K562 (cell line): ENCODE data around the gene CCR5AS.
A peak's percentile ranks its signal among the peaks of the same experiment; 100 is the strongest.

Experiments used
- ADNP ChIP-seq: fragments of 200-800 bp; sonication (Bioruptor generic); IDR thresholded peaks from 2 replicates; pipeline ENCODE4 v1.6.1; 2016; ENCODE audit warnings: missing genetic modification characterization, missing compliant biosample characterization
- ATF7 ChIP-seq: fragments of 450-650 bp; IDR thresholded peaks from 2 replicates; pipeline ENCODE4 v1.7.1; 2014; ENCODE audit warnings: mild to moderate bottlenecking, moderate library complexity
- EGR1 ChIP-seq: fragments of 450-650 bp; conservative IDR thresholded peaks from 2 replicates; pipeline ENCODE4 v1.6.1; 2017; ENCODE audit warnings: mild to moderate bottlenecking
- ETV5 ChIP-seq: sonication (generic); formaldehyde crosslinking; IDR thresholded peaks from 2 replicates; pipeline ENCODE4 v1.4.0; 2020; ENCODE audit warnings: low read depth, mild to moderate bottlenecking, missing genetic modification reagents
- EWSR1 ChIP-seq: fragments of 450-650 bp; IDR thresholded peaks from 2 replicates; pipeline ENCODE4 v1.6.1; 2018; ENCODE audit warnings: borderline replicate concordance, mild to moderate bottlenecking, low read depth, moderate library complexity; ENCODE audit not compliant: partially characterized antibody
- GATAD2B ChIP-seq: fragments of 450-650 bp; IDR thresholded peaks from 2 replicates; pipeline ENCODE4 v1.6.1; 2017; ENCODE audit warnings: mild to moderate bottlenecking, borderline replicate concordance
- HCFC1 ChIP-seq: IDR thresholded peaks from 2 replicates; pipeline ENCODE4 v1.6.1; 2012; ENCODE audit warnings: low read depth, low read length, improper control_type of control experiment
- HES1 ChIP-seq: fragments of 450-650 bp; IDR thresholded peaks from 2 replicates; pipeline ENCODE4 v1.6.1; 2016; ENCODE audit warnings: low read depth, mild to moderate bottlenecking, moderate library complexity
- MAX ChIP-seq: sonication (generic); formaldehyde crosslinking; IDR thresholded peaks from 2 replicates; pipeline ENCODE4 v1.9.0; 2022; ENCODE audit warnings: mild to moderate bottlenecking, missing genetic modification reagents
- MEF2D ChIP-seq: conservative IDR thresholded peaks from 2 replicates; pipeline ENCODE4 v1.6.1; 2016; ENCODE audit warnings: low read depth, missing genetic modification characterization, missing compliant biosample characterization
- NR2C1 ChIP-seq, 2 experiments: fragments of 450-650 bp; IDR thresholded peaks; 2 replicates each; pipeline ENCODE4 v1.6.1; 2017; ENCODE audit warnings: mild to moderate bottlenecking in 2 of 2, antibody characterized with exemption in 1 of 2, inconsistent platforms in 1 of 2, missing compliant biosample characterization in 1 of 2, missing genetic modification characterization in 1 of 2
- NR3C1 ChIP-seq: sonication (generic); formaldehyde crosslinking; IDR thresholded peaks from 2 replicates; pipeline ENCODE4 v1.8.1; 2022; ENCODE audit warnings: missing genetic modification reagents
- PTRF ChIP-seq: fragments of 450-650 bp; IDR thresholded peaks from 2 replicates; pipeline ENCODE4 v1.6.1; 2016; ENCODE audit warnings: mild to moderate bottlenecking, missing genetic modification characterization, missing compliant biosample characterization
- RHOXF2B ChIP-seq: fragments of 250-450 bp; sonication (Bioruptor Pico); conservative IDR thresholded peaks from 2 replicates; pipeline ENCODE4 v1.5.1; 2021
- SOX6 ChIP-seq: fragments of 450-650 bp; IDR thresholded peaks from 2 replicates; pipeline ENCODE4 v1.6.1; 2014; ENCODE audit warnings: mild to moderate bottlenecking
- ZC3H11A ChIP-seq: IDR thresholded peaks from 2 replicates; pipeline ENCODE4 v1.6.1; 2012; ENCODE audit warnings: low read depth, low read length, improper control_type of control experiment
- ZNF165 ChIP-seq: fragments of 250-450 bp; sonication (Bioruptor Pico); IDR thresholded peaks from 2 replicates; pipeline ENCODE4 v1.4.0; 2020; ENCODE audit warnings: borderline replicate concordance
- TF ChIP-seq, protein P1 (sequence below), 2 experiments: fragments of 150-350 bp in 1 of 2; IDR thresholded peaks; 2 replicates each; pipeline ENCODE4 v1.6.1; 2012 to 2016; ENCODE audit warnings: low read depth in 2 of 2, low read length in 2 of 2, mild to moderate bottlenecking in 1 of 2, moderate library complexity in 1 of 2
- TF ChIP-seq, protein P2 (sequence below), 2 experiments: IDR thresholded peaks in 1 of 2; conservative IDR thresholded peaks in 1 of 2; 2 replicates each; pipeline ENCODE4 v1.6.1; 2016; ENCODE audit warnings: low read depth in 2 of 2, mild to moderate bottlenecking in 1 of 2, missing compliant biosample characterization in 1 of 2, missing genetic modification characterization in 1 of 2, moderate library complexity in 1 of 2

The CCR5AS gene

GRCh38 chr3:46406788-46407611 lies at the start of gene CCR5AS, which contains the start of gene CCRL2 (continued):
- TF ChIP-seq, protein P1, sequence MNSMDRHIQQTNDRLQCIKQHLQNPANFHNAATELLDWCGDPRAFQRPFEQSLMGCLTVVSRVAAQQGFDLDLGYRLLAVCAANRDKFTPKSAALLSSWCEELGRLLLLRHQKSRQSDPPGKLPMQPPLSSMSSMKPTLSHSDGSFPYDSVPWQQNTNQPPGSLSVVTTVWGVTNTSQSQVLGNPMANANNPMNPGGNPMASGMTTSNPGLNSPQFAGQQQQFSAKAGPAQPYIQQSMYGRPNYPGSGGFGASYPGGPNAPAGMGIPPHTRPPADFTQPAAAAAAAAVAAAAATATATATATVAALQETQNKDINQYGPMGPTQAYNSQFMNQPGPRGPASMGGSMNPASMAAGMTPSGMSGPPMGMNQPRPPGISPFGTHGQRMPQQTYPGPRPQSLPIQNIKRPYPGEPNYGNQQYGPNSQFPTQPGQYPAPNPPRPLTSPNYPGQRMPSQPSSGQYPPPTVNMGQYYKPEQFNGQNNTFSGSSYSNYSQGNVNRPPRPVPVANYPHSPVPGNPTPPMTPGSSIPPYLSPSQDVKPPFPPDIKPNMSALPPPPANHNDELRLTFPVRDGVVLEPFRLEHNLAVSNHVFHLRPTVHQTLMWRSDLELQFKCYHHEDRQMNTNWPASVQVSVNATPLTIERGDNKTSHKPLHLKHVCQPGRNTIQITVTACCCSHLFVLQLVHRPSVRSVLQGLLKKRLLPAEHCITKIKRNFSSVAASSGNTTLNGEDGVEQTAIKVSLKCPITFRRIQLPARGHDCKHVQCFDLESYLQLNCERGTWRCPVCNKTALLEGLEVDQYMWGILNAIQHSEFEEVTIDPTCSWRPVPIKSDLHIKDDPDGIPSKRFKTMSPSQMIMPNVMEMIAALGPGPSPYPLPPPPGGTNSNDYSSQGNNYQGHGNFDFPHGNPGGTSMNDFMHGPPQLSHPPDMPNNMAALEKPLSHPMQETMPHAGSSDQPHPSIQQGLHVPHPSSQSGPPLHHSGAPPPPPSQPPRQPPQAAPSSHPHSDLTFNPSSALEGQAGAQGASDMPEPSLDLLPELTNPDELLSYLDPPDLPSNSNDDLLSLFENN (IDR thresholded peaks at IDR 0.05; ENCODE audit: low read depth in 2 of 2, low read length in 2 of 2), result peak in 1 of 2 experiments; percentile 90; a peak in 2 of 4 replicates
- TF ChIP-seq ZC3H11A, result no peak
- 0 out of 2 replicates have a peak, but pooled peaks have one; percentile 45 for TF ChIP-seq HES1
- TF ChIP-seq, protein P2, sequence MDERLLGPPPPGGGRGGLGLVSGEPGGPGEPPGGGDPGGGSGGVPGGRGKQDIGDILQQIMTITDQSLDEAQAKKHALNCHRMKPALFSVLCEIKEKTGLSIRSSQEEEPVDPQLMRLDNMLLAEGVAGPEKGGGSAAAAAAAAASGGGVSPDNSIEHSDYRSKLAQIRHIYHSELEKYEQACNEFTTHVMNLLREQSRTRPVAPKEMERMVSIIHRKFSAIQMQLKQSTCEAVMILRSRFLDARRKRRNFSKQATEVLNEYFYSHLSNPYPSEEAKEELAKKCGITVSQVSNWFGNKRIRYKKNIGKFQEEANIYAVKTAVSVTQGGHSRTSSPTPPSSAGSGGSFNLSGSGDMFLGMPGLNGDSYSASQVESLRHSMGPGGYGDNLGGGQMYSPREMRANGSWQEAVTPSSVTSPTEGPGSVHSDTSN (CRISPR knock-in tag; IDR thresholded peaks at IDR 0.05; ENCODE audit: low read depth), result peak; percentile 27; the same call in 1 of the 2 replicates
- TF ChIP-seq, protein P2 (tag; conservative IDR thresholded peaks at IDR 0.05; ENCODE audit: low read depth), result peak; percentile 75
- TF ChIP-seq ATF7, result peak; percentile 94
- peak; percentile 91 for TF ChIP-seq RHOXF2B (CRISPR knock-in tag)
- TF ChIP-seq MAX (CRISPR knock-in tag), result peak; percentile 91
- TF ChIP-seq PTRF (tag), result peak; percentile 50
- TF ChIP-seq MEF2D, result peak; percentile 87
- TF ChIP-seq NR3C1 (CRISPR knock-in tag), result no peak
- peak; percentile 39 for TF ChIP-seq HCFC1
- TF ChIP-seq EGR1, result peak; percentile 56
- TF ChIP-seq ADNP (tag), result no peak
- no peak for TF ChIP-seq EWSR1
- peak; percentile 96 for TF ChIP-seq NR2C1 (IDR thresholded peaks at IDR 0.05)
- peak; percentile 98 for TF ChIP-seq NR2C1 (tag; IDR thresholded peaks at IDR 0.05)
- peak; percentile 90 for TF ChIP-seq SOX6
- peak; percentile 89; the same call in 1 of the 2 replicates for TF ChIP-seq ETV5 (CRISPR knock-in tag)
- peak; percentile 62; the same call in 1 of the 2 replicates for TF ChIP-seq GATAD2B
- TF ChIP-seq ZNF165 (CRISPR knock-in tag), result no peak
